Endodermal cell (in vitro differentiated cells): ENCODE data around the gene PYDC1. TPM values are rescaled to one million over a fixed set of nuclear protein-coding genes. Genes with fewer than 3 reads are reported as not detected.

Source experiments
- DNase-seq: peaks from one replicate; pipeline ENCODE4 v3.0.0-alpha.2; 2017
- H3K27ac ChIP-seq: 2 replicates; pipeline ENCODE4 v1.5.1; 2013; ENCODE audit warnings: mild to moderate bottlenecking, low read depth, low read length, moderate library complexity
- H3K27me3 ChIP-seq: 2 replicates; pipeline ENCODE4 v1.6.1; 2013; ENCODE audit warnings: mild to moderate bottlenecking, low read length, moderate library complexity; ENCODE audit not compliant: insufficient read depth, control insufficient read depth, poor library complexity, severe bottlenecking
- H3K36me3 ChIP-seq: 2 replicates; pipeline ENCODE4 v1.7.0; 2013; ENCODE audit warnings: mild to moderate bottlenecking, low read length, moderate library complexity; ENCODE audit not compliant: control insufficient read depth, insufficient read depth
- H3K4me1 ChIP-seq: one replicate; pipeline ENCODE4 v1.7.0; 2013; ENCODE audit warnings: low read length; ENCODE audit not compliant: control insufficient read depth, insufficient read depth
- H3K4me3 ChIP-seq: 2 replicates; pipeline ENCODE4 v1.5.1; 2013; ENCODE audit warnings: mild to moderate bottlenecking, low read length, moderate library complexity
- H3K9ac ChIP-seq: 2 replicates; pipeline ENCODE4 v1.6.1; 2013; ENCODE audit warnings: mild to moderate bottlenecking, low read length, moderate library complexity; ENCODE audit not compliant: poor library complexity, severe bottlenecking; ENCODE audit errors: extremely low read depth
- H3K9me3 ChIP-seq: 2 replicates; pipeline ENCODE4 v1.6.1; 2013; ENCODE audit warnings: mild to moderate bottlenecking, low read length, moderate library complexity; ENCODE audit not compliant: control insufficient read depth
- H3K27ac Mint-ChIP-seq: 2 replicates; pipeline ENCODE4 v1.8.0; 2020; ENCODE audit warnings: mixed read lengths
- H3K27me3 Mint-ChIP-seq: 2 replicates; pipeline ENCODE4 v1.8.0; 2021; ENCODE audit warnings: mild to moderate bottlenecking, mixed read lengths; ENCODE audit not compliant: insufficient read depth
- H3K36me3 Mint-ChIP-seq: 2 replicates; pipeline ENCODE4 v1.8.0; 2020; ENCODE audit warnings: low read depth, mixed read lengths
- H3K4me1 Mint-ChIP-seq: 2 replicates; pipeline ENCODE4 v1.8.0; 2020; ENCODE audit warnings: mixed read lengths
- H3K4me3 Mint-ChIP-seq: 2 replicates; pipeline ENCODE4 v1.8.0; 2020; ENCODE audit warnings: mild to moderate bottlenecking, moderate library complexity, mixed read lengths
- H3K9me3 Mint-ChIP-seq: 2 replicates; pipeline ENCODE4 v1.8.0; 2020; ENCODE audit warnings: mild to moderate bottlenecking, mixed read lengths
- WGBS, 2 experiments: methylation state at CpG; one replicate each; pipeline versions ENCODE4 v1.1.5 to v1.1.7; 2013; ENCODE audit warnings: missing lambda C conversion rate in 2 of 2, mixed read lengths in 1 of 2; ENCODE audit not compliant: insufficient coverage in 1 of 2, insufficient read length in 1 of 2; 5-methylcytosine and 5-hydroxymethylcytosine counted together
- total RNA-seq, 2 donors: library from RNA; stranded (reverse); fragmentation: NEBNext Ultra II Directional in 1 of 2; extraction: Animal tissue kit (Norgen Biotek cat#: 25700) in 1 of 2; gene quantifications; 2 replicates in 1 of 2; 3 replicates in 1 of 2; pipeline ENCODE4 v1.2.1, GENCODE V29; 2021
- TF ChIP-seq, protein P1 (sequence below): fragments of 200-600 bp; sonication (generic); conservative IDR thresholded peaks from 2 replicates; pipeline ENCODE4 v1.5.0; 2021; ENCODE audit warnings: antibody characterized with exemption, mild to moderate bottlenecking

PYDC1 gene
- total RNA-seq, 2 donors from 2014 or later: not detected

DNA sequence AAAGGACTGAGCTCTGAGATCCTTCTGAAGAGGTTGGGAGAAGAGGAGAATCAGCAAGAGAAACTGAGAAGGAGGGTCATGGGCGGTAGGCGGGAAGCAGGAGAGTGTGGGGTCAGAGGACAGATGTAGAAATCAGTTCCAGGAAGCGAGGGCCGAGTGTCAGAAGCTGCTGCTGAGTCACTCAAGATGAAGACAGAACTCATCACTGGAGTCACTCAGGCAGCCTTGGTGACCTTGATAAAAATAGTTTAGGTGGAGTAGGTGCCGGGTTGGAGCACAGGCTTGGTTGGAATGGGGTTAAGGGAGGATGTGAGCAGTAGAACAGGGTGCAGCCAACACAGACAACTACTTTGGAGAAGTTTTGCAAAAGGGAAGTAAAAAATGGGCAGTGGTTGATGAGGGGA, 36.7 kb upstream of the PYDC1 start:
- no peaks in the 10 kb centered on the region for H3K27me3 ChIP-seq
- H3K4me3 ChIP-seq: no peak overlapping the region
- 91 to 92% methylated on average over 5 of the region's 5 CpGs for WGBS, 2 experiments
- peaks cover 3% of the 10 kb centered on the region for H3K27me3 Mint-ChIP-seq
- TF ChIP-seq, protein P1, sequence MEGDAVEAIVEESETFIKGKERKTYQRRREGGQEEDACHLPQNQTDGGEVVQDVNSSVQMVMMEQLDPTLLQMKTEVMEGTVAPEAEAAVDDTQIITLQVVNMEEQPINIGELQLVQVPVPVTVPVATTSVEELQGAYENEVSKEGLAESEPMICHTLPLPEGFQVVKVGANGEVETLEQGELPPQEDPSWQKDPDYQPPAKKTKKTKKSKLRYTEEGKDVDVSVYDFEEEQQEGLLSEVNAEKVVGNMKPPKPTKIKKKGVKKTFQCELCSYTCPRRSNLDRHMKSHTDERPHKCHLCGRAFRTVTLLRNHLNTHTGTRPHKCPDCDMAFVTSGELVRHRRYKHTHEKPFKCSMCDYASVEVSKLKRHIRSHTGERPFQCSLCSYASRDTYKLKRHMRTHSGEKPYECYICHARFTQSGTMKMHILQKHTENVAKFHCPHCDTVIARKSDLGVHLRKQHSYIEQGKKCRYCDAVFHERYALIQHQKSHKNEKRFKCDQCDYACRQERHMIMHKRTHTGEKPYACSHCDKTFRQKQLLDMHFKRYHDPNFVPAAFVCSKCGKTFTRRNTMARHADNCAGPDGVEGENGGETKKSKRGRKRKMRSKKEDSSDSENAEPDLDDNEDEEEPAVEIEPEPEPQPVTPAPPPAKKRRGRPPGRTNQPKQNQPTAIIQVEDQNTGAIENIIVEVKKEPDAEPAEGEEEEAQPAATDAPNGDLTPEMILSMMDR: no peak
- H3K9me3 Mint-ChIP-seq: no peaks in the 10 kb centered on the region
- H3K27ac ChIP-seq: no peak overlapping the region
- H3K4me1 ChIP-seq: peaks cover 5% of the 10 kb centered on the region
- H3K9ac ChIP-seq: no peak overlapping the region
- H3K4me1 Mint-ChIP-seq: peaks cover 10% of the 10 kb centered on the region
- no peak overlapping the region for H3K4me3 Mint-ChIP-seq
- H3K27ac Mint-ChIP-seq: no peak overlapping the region
- H3K9me3 ChIP-seq: no peaks in the 10 kb centered on the region
- no peaks in the 10 kb centered on the region for H3K36me3 Mint-ChIP-seq
- H3K36me3 ChIP-seq: no peaks in the 10 kb centered on the region
- DNase-seq: no peak

DNA sequence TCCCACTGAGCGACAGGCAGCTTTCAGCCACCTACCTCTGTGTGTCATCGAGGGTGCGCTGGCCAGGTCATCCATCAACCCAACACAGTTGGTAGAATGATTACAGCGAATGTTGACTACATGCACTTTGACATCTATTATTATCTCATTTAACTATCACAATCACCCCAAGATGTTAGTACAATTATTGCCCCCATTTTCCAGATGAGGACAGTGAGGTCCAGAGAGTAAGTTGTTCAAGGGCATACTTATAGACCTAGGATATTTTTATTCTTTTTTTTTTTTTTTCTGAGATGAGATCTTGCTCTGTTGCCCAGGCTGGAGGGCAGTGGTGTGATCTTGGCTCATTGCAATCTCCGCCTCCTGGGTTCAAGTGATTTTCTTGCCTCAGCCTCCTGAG, 34.5 kb upstream of the PYDC1 start:
- H3K27ac Mint-ChIP-seq: no peak overlapping the region
- no peaks in the 10 kb centered on the region for H3K36me3 Mint-ChIP-seq
- TF ChIP-seq, protein P1: no peak
- Histone ChIP-seq H3K9ac (no peak overlapping the region), H3K36me3 (no peaks in the 10 kb centered on the region), H3K27ac (no peak overlapping the region), H3K27me3 (no peaks in the 10 kb centered on the region), H3K9me3 (no peaks in the 10 kb centered on the region), H3K4me3 (no peak overlapping the region), H3K4me1 (peaks cover 5% of the 10 kb centered on the region)
- H3K4me1 Mint-ChIP-seq: peaks cover 10% of the 10 kb centered on the region
- DNase-seq: no peak
- peaks cover 3% of the 10 kb centered on the region for H3K27me3 Mint-ChIP-seq
- H3K4me3 Mint-ChIP-seq: no peak overlapping the region
- WGBS, 2 experiments: 83 to 94% methylated on average over 4 to 5 of the region's 5 CpGs
- H3K9me3 Mint-ChIP-seq: peaks cover under 1% of the 10 kb centered on the region

DNA sequence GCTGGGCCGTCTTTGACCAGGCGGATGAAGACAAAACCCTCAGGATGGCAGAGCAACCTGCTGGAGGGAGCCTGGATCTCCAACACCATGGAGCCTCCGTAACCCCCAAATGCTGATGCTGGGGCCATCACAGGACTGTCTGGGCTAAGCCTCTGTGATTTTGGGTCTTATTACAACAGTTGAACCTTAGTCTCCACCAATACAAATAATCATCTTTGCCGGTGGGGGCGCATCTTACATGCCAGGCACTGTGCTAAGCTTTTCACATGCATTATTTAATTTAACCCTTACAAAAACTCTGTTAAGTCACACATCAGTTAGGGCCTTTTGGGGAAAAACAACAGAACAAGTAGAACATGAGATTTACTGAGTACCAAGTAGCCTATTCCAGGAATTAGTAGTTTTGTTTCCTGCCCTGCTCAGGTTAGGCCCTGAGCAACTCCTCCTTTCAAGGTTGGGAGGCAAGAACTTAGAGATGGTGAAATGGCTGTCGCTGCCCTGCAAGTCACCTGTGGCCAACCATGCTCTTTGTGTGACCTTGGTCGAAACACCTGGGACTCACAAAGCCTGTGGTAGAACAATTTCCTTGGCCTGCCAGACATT, 33.9 kb upstream of the PYDC1 start:
- no peaks in the 10 kb centered on the region for H3K36me3 Mint-ChIP-seq
- Histone ChIP-seq H3K4me3 (no peak overlapping the region), H3K27me3 (no peaks in the 10 kb centered on the region), H3K4me1 (peaks cover 5% of the 10 kb centered on the region), H3K9ac (no peak overlapping the region), H3K27ac (no peak overlapping the region), H3K36me3 (no peaks in the 10 kb centered on the region), H3K9me3 (no peaks in the 10 kb centered on the region)
- peaks cover 6% of the 10 kb centered on the region for H3K9me3 Mint-ChIP-seq
- WGBS, 2 experiments: 94% methylated on average over 5 to 7 of the region's 7 CpGs
- H3K27ac Mint-ChIP-seq: no peak overlapping the region
- H3K4me1 Mint-ChIP-seq: peaks cover 10% of the 10 kb centered on the region
- H3K27me3 Mint-ChIP-seq: peaks cover 3% of the 10 kb centered on the region
- TF ChIP-seq, protein P1: no peak
- no peak overlapping the region for H3K4me3 Mint-ChIP-seq
- DNase-seq: no peak
